HUDEP-2 (cell line): Measurements from ENCODE around the gene SPTBN2.

Experiments used
- DNase-seq, 76 experiments: peaks; one replicate each; lab custom pipeline; 2025; ENCODE audit not compliant: unreplicated experiment in 76 of 76; lab: John Stamatoyannopoulos, UW

The SPTBN2 gene

GRCh38 chr11:66705587-66706335 lies 23.3 kb downstream of the SPTBN2 start:
- no peak for DNase-seq

DNA sequence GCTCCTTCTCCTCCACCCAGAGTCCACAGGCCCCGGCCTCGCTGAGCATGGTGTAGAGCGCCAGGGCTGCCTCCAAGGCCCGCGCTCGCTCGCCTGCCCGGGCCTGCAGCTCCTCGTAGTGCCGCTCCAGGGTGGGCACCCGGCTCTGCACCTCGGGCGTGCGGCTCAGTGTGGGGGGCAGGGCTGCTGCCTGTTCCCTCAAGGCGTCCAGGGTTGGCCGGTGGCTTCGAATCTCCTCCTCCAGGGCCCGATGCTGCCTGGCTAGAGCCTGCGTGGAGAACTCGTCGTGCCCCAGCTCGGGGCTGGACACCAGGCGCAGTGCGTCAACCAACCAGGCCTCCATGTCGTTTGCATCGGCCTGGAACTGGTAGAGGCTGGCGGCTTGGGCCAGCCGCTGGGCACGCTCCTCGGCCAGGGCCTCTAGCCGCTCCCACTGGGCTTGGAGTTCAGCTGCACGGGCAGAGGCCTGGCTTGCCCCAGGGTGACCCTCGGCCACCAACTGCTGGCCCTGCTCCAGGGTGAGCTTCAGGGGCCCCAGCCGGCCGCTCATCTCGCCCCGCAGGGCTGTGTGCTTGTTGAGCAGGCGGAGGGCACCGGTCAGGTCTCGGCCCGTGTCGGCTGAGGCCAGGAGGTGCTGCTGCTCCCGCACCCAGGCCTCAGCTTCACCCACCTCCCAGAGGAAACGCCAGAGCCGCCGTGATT lies 24.2 kb downstream of the SPTBN2 start:
- no peak for DNase-seq

- DNase-seq = peak in 74 of 76 experiments; percentile 29 to 97 (median 79)
Measured at GRCh38 chr11:66701432-66702240, 27.4 kb downstream of the SPTBN2 start.

DNA sequence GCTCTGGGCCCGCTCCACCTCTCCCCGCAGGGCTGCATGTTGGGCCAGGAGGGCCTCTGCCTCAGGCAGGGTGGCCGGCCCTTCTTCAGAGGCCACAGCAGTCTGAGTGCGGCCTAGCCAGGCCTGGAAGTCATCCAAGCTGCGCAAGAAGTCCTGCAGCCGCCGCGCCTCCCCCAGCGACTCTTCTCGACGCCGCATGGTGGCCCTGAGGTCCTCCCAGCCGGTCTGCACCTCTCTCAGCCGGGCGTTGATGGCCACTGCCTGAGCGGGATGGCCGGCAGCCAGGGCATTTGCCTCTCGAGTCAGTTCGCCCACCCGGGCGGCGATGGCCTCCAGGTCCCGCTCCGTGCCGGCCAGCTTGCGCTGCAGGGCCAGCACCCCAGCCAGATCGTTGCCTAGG lies 28.3 kb downstream of the SPTBN2 start:
- DNase-seq = no peak

GRCh38 chr11:66700337-66700736 lies 28.7 kb downstream of the SPTBN2 start:
- no peak for DNase-seq

- no peak for DNase-seq
Measured at GRCh38 chr11:66698491-66698890, 30.5 kb downstream of the SPTBN2 start.

DNA sequence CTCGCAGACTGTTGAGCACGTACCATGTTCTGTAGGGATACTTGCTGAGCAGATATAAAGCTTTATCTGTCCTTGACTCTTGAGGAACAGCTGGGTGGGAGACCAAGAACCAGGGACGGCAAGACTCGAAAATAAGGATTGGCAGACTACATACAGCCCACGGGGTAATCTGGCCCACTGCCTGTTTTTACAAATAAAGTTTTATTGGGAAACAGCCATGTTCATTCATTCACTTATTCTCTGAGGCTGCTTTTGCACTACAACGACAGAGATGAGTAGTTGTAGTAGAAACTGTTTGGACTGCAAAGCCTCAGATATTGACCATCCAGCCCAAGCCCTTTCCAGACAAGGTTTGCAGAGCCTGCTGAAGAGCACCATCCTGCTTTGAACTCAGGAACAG lies 31.0 kb downstream of the SPTBN2 start:
- DNase-seq = no peak

DNA sequence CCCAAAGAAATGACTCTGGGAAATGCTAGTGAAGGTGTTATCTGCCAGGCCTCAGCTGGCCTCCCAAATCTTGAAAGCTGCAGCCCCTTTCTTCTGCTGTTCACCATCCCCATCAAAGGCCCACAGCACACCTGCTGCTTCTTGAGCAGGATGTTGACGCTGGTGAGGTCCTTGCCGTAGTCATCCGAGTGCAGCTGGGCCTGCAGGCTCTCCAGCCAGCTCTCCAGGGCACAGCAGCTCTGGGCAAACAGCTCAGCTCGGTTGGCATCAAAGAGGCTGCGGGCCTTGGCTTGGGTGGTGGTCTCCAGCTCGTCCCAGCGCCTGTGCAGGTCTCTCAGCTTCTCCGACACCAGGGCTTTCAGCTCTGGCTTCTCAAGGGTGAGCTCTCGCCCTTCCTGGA lies 32.9 kb downstream of the SPTBN2 start:
- no peak for DNase-seq

- DNase-seq = peak in 74 of 76 experiments; percentile 19 to 89 (median 71)
Measured at GRCh38 chr11:66694732-66695207, 34.2 kb downstream of the SPTBN2 start.

DNA sequence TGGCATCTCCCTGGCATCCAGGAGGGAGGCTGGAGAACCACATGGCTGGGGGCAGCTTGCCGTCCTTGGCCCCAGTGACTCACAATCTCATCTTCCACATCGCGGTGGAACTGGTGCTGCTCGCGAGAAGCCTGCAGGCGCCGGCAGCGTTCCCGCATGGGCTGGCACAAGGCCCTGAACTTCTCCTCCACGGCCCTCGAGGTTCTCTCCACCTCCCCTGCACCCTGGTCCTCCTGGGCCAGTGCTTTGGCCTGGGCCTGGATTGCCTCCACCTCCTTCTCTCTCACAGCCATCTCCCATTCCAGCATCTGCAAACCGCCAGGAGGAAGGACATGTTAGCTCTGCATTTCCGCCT lies 35.0 kb downstream of the SPTBN2 start:
- DNase-seq = no peak

GRCh38 chr11:66693356-66694055 lies 35.5 kb downstream of the SPTBN2 start:
- DNase-seq = no peak

DNA sequence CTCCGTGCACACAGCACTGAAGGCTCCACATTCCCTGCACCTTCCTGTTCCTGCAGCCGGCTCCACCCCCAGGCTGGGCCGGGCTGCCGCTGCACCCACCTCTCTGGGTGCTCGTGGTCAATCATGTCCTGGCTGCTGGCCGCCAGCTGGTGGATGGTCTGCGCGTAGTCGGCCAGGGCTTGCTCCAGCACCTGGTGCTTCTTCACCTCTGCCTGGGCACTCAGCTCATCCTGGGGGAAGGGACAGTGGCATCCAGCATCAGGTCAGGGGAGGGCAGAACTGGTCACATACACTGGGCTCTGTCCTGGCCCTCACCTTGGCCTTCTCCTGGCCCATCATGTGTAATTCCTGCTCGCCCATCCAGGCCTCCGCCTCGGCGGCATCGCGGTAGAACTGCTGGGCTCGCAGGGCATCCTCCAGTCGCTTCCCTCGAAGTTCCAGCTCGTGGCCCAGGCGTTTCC lies 36.1 kb downstream of the SPTBN2 start:
- no peak for DNase-seq

- DNase-seq = no peak
Measured at GRCh38 chr11:66692446-66692845, 36.6 kb downstream of the SPTBN2 start.

GRCh38 chr11:66691311-66691980 lies 37.6 kb downstream of the SPTBN2 start:
- DNase-seq = no peak

DNA sequence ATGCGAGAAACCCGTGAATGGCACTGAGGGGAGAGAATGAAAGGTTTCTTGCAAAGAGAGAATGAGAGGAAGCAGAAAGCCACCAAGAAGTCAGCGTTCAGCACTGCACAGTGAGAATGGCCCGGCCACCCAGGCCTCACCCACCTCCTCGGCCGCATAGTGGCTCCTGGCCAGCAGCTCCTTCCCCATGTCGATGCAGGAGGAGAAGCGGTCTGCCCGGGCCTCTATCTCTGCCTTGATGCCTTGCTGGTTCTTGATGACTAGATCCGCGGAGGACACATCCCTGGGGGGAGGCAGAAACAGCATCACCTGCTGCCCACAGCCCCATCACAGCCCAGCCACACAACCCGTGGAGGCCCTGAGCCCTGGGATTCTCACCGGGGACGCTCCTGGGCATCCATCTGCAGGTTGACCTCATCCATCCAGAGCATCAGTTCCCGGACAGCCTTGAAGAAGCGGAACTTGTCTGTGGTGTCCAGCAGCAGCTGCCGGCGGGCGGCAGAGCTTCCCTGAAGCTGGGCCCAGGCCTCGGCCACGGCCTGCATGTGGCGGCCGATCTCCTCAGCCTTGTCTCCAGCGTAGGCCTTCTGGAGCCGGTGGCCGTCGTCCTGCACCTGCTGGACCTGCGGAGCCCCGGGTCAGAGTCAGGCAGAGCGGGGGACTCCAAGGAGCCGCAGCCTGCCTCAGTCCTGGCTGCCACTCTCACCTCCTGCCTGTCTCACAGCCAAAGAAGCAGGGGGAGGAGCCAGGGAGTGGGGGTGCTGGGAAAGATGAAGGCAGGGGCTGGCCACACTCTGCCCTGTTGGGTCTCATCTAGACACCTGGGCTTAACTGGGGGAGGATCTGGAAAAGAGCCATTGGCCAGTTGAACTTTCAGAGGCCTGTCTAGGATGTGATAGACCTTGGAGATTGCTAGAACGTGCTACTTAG lies 39.1 kb downstream of the SPTBN2 start:
- DNase-seq = no peak

GRCh38 chr11:66688561-66689534 lies 40.2 kb downstream of the SPTBN2 start:
- DNase-seq = no peak

GRCh38 chr11:66687831-66688281 lies 41.2 kb downstream of the SPTBN2 start:
- DNase-seq = no peak
